ENCODE measurements around the gene DPEP2. TPM values are rescaled to one million over a fixed set of nuclear protein-coding genes. Genes with fewer than 3 reads are reported as not detected.

DPEP2 gene
- total and polyA plus RNA-seq, 2 of the 13 experiments (the other 11 are each of a cell fraction or from before 2014, with no cell fraction given), result 0.18 TPM; not detected in 1

DNA sequence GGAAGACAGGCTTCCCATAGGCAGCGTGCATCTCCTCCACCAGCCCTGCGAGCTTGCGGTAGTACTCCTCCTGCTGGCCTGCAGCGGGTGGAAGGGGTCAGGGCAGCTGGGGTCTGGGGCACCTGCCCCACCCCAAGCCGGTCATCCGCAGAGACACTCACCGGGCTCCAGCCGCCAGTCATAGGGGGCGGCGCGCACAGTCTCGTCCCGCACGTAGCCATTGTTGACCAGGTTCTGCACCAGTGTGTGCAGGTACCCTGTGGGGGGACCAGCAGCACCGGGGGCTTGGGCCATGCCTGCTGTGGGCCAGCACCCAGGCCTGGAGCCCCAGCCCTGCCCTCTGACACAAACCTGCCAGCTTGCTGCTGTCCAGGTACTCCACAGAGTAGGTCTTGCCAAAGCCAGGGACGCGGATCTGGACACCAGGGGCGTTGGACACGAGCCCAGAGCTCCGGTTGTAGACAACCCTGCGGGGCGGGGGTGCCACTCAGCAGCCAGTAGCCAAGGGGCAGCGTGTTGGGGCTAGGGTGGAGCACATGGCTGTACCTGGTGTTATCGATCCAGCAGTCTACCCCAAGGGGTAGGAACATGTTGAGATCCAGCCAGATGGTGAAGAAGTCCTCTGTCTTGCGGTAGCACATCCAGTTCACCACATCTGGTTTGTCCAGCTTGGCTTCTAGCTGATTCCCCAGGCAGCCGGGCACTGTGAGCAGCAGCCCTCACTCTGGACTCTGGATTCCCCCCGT, 56.6 kb downstream of the DPEP2 start:
- ChIA-PET POLR2A (interaction anchor here (0.8 to 13.6 kb wide), 20 partner anchors 8 to 321 kb away, joined by 3 to 226 read pairs (median 8); partner anchors contain the start of genes ACD, CTRL, DDX28 and DUS2), CTCF (ENCODE audit: low intra/inter-chr PET ratio, low total read pairs) (interaction anchor here (1.3 kb wide), 2 partner anchors 59 to 126 kb away, joined by 8 read pairs; no protein-coding TSS in a partner anchor)
- in situ Hi-C loops (cut with HindIII; ENCODE audit: extremely low pct_ligation_motif_present, low pct_unique_long_range_greater_than_20kb), result loop anchor here (5.0 kb wide), 1 partner anchor 100 kb away; no protein-coding TSS in a partner anchor
- Histone ChIP-seq H4K20me1 (ENCODE audit: insufficient read depth, low read length) (peaks cover 17% of the 10 kb centered on the region; the same call in 1 of the 2 replicates), H3K9ac (ENCODE audit: insufficient read depth, low read depth, low read length) (peak overlapping the region; percentile 59), H2AFZ (ENCODE audit: low read length) (no peak overlapping the region), H3K4me1 (ENCODE audit: insufficient read depth, low read length) (peaks cover 54% of the 10 kb centered on the region), H3K27me3 (ENCODE audit: control insufficient read depth in 1 of 2, insufficient read depth in 2 of 2, low read length in 2 of 2) (no peaks in the 10 kb centered on the region), H3K4me3 (replicated peaks in 1 of 3; ENCODE audit: insufficient read depth in 1 of 3, low read depth in 2 of 3, low read length in 3 of 3) (peak overlapping the region in 2 of 3 experiments; percentile 55 to 65; a peak in 3 of 6 replicates), H3K27ac (ENCODE audit: extremely low read length, insufficient read depth, low read length) (peak overlapping the region; percentile 85), H3K4me2 (ENCODE audit: low read depth, low read length) (peak overlapping the region; percentile 72), H3K36me3 (replicated peaks in 1 of 2; ENCODE audit: control insufficient read depth in 1 of 2, insufficient read depth in 2 of 2, low read length in 2 of 2) (peaks cover 26 to 41% of the 10 kb centered on the region in 2 experiments), H3K79me2 (ENCODE audit: insufficient read depth, low read length) (no peaks in the 10 kb centered on the region), H3K9me3 (ENCODE audit: low read length) (no peaks in the 10 kb centered on the region)
- peak; percentile 38 for DNase-seq (ENCODE audit: low spot score)
- WGBS (ENCODE audit: low lambda C conversion rate), result 32% methylated on average over 14 of the region's 27 CpGs
- TSS peak; percentile 54 for BruUV-seq (replicated peaks)
- intact Hi-C loops (cut with micrococcal nuclease; ENCODE audit: unreplicated experiment), result loop anchor here (1.0 to 2.0 kb wide), 3 partner anchors 7 to 98 kb away; partner anchors contain the start of gene SLC12A4
- peak; percentile 27 for ATAC-seq
- peak; percentile 18 for FAIRE-seq
- TF ChIP-seq ZGPAT (CRISPR knock-in tag; IDR thresholded peaks at IDR 0.05), result peak; percentile 33; the same call in 1 of the 2 replicates
- TF ChIP-seq PPARG (CRISPR knock-in tag; conservative IDR thresholded peaks at IDR 0.05), result peak; percentile 53; the same call in 1 of the 2 replicates
- 0 out of 2 replicates have a peak, but pooled peaks have one; percentile 37 for TF ChIP-seq ZNF607 (CRISPR knock-in tag; IDR thresholded peaks at IDR 0.05; ENCODE audit: borderline replicate concordance)
- TF ChIP-seq AGO1 (IDR thresholded peaks at IDR 0.05; ENCODE audit: low read depth, low read length, poor library complexity, severe bottlenecking), result peak; percentile 88
- peak; percentile 20; the same call in 1 of the 2 replicates for TF ChIP-seq ZFP82 (CRISPR knock-in tag; IDR thresholded peaks at IDR 0.05; ENCODE audit: borderline replicate concordance)
- no peak; the same call in 1 of the 2 replicates for TF ChIP-seq ZNF792 (CRISPR knock-in tag; IDR thresholded peaks at IDR 0.05)
- TF ChIP-seq HNF4A (CRISPR knock-in tag; IDR thresholded peaks at IDR 0.05), result peak; percentile 22; the same call in 1 of the 2 replicates
- TF ChIP-seq ZNF232 (CRISPR knock-in tag; IDR thresholded peaks at IDR 0.05; ENCODE audit: borderline replicate concordance), result no peak
- 0 out of 2 replicates have a peak, but pooled peaks have one; percentile 38 for TF ChIP-seq ZNF230 (CRISPR knock-in tag; IDR thresholded peaks at IDR 0.05)
- no peak for TF ChIP-seq ZSCAN30 (CRISPR knock-in tag; IDR thresholded peaks at IDR 0.05)
- TF ChIP-seq ZNF598 (CRISPR knock-in tag; IDR thresholded peaks at IDR 0.05; ENCODE audit: borderline replicate concordance), result 0 out of 2 replicates have a peak, but pooled peaks have one; percentile 47
- TF ChIP-seq, protein P1, sequence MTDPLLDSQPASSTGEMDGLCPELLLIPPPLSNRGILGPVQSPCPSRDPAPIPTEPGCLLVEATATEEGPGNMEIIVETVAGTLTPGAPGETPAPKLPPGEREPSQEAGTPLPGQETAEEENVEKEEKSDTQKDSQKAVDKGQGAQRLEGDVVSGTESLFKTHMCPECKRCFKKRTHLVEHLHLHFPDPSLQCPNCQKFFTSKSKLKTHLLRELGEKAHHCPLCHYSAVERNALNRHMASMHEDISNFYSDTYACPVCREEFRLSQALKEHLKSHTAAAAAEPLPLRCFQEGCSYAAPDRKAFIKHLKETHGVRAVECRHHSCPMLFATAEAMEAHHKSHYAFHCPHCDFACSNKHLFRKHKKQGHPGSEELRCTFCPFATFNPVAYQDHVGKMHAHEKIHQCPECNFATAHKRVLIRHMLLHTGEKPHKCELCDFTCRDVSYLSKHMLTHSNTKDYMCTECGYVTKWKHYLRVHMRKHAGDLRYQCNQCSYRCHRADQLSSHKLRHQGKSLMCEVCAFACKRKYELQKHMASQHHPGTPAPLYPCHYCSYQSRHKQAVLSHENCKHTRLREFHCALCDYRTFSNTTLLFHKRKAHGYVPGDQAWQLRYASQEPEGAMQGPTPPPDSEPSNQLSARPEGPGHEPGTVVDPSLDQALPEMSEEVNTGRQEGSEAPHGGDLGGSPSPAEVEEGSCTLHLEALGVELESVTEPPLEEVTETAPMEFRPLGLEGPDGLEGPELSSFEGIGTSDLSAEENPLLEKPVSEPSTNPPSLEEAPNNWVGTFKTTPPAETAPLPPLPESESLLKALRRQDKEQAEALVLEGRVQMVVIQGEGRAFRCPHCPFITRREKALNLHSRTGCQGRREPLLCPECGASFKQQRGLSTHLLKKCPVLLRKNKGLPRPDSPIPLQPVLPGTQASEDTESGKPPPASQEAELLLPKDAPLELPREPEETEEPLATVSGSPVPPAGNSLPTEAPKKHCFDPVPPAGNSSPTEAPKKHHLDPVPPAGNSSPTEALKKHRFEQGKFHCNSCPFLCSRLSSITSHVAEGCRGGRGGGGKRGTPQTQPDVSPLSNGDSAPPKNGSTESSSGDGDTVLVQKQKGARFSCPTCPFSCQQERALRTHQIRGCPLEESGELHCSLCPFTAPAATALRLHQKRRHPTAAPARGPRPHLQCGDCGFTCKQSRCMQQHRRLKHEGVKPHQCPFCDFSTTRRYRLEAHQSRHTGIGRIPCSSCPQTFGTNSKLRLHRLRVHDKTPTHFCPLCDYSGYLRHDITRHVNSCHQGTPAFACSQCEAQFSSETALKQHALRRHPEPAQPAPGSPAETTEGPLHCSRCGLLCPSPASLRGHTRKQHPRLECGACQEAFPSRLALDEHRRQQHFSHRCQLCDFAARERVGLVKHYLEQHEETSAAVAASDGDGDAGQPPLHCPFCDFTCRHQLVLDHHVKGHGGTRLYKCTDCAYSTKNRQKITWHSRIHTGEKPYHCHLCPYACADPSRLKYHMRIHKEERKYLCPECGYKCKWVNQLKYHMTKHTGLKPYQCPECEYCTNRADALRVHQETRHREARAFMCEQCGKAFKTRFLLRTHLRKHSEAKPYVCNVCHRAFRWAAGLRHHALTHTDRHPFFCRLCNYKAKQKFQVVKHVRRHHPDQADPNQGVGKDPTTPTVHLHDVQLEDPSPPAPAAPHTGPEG (CRISPR knock-in tag; IDR thresholded peaks at IDR 0.05), result peak; percentile 68; the same call in 1 of the 2 replicates
- TF ChIP-seq DR1 (CRISPR knock-in tag; IDR thresholded peaks at IDR 0.05), result no peak
- TF ChIP-seq ZNF296 (CRISPR knock-in tag; conservative IDR thresholded peaks at IDR 0.05), result peak; percentile 35; the same call in 1 of the 2 replicates
- TF ChIP-seq POLR2A (IDR thresholded peaks at IDR 0.05; ENCODE audit: insufficient read depth in 1 of 2, low read depth in 2 of 2, low read length in 2 of 2), result peak in 1 of 2 experiments; percentile 54; a peak in 2 of 4 replicates

Data from HepG2 (cell line).